ENCODE results near the gene TCAP. TPM values are rescaled to one million over a fixed set of nuclear protein-coding genes. Genes with fewer than 3 reads are reported as not detected.

The TCAP gene
- total RNA-seq, 1 donor from 2014 or later = 1.3 TPM

- Mint-ChIP-seq H3K36me3 (ENCODE audit: unreplicated experiment) (peaks cover 31% of the 10 kb centered on the region), H3K4me1 (ENCODE audit: unreplicated experiment) (no peaks in the 10 kb centered on the region), H3K27me3 (ENCODE audit: unreplicated experiment) (no peaks in the 10 kb centered on the region), H3K4me3 (ENCODE audit: unreplicated experiment) (no peak overlapping the region), H3K9me3 (ENCODE audit: unreplicated experiment) (no peaks in the 10 kb centered on the region), H3K27ac (ENCODE audit: unreplicated experiment) (no peak overlapping the region)
- DNase-seq (ENCODE audit: extremely low spot score, unreplicated experiment) = no peak
- no peak for TF ChIP-seq CTCF (IDR thresholded peaks at IDR 0.05)
Observed at GRCh38 chr17:39715375-39716072, 50.4 kb downstream of the TCAP start.

Other genes starting within 250 kb of the TCAP start
- gene MED1, start 214.1 kb upstream of the TCAP start, total RNA-seq = 45.9 and 48.0 TPM in 2 replicates
- 57.4 and 59.0 TPM in 2 replicates for gene CDK12, start 203.9 kb upstream of the TCAP start, total RNA-seq
- gene NEUROD2, start 57.4 kb upstream of the TCAP start, total RNA-seq = not detected in 2 replicates
- 4.5 and 6.0 TPM in 2 replicates for gene PPP1R1B, start 38.4 kb upstream of the TCAP start, total RNA-seq
- gene STARD3, start 28.2 kb upstream of the TCAP start, total RNA-seq = 55.5 and 68.9 TPM in 2 replicates
- 1.9 and 2.4 TPM in 2 replicates for gene PNMT, start 3.1 kb downstream of the TCAP start, total RNA-seq
- gene PGAP3, start 22.7 kb downstream of the TCAP start, total RNA-seq = 33.8 and 35.3 TPM in 2 replicates
- 66.2 and 69.9 TPM in 2 replicates for gene ERBB2, start 34.7 kb downstream of the TCAP start, total RNA-seq
- 48.4 and 52.7 TPM in 2 replicates for gene MIEN1, start 65.2 kb downstream of the TCAP start, total RNA-seq
- 0.94 and 1.2 TPM in 2 replicates for gene GRB7, start 72.6 kb downstream of the TCAP start, total RNA-seq
- gene IKZF3, start 199.0 kb downstream of the TCAP start, total RNA-seq = not detected in 2 replicates
- not detected in 2 replicates for gene ZPBP2, start 202.9 kb downstream of the TCAP start, total RNA-seq

All from osteocyte (in vitro differentiated cells).